H9 (cell line): Measurements from ENCODE around the gene PAK1. TPM values are rescaled to one million over a fixed set of nuclear protein-coding genes. Genes with fewer than 3 reads are reported as not detected.

Experiments
- DNase-seq: peaks from one replicate; pipeline ENCODE4 v3.0.0-alpha.2; 2017
- H2AFZ ChIP-seq: one replicate; pipeline ENCODE4 v1.6.1; 2013; ENCODE audit warnings: mild to moderate bottlenecking, low read length, control low read depth, moderate library complexity
- H2AK5ac ChIP-seq: 2 replicates; pipeline ENCODE4 v1.6.1; 2013; ENCODE audit warnings: low read length, control low read depth, mixed read lengths; ENCODE audit not compliant: insufficient read length
- H2BK120ac ChIP-seq: one replicate; pipeline ENCODE4 v1.6.1; 2013; ENCODE audit warnings: low read depth, mild to moderate bottlenecking, low read length, control low read depth, inconsistent platforms; ENCODE audit not compliant: poor library complexity, severe bottlenecking
- H2BK12ac ChIP-seq: 2 replicates; pipeline ENCODE4 v1.6.1; 2013; ENCODE audit warnings: low read length, control low read depth, mixed read lengths, low read depth; ENCODE audit not compliant: insufficient read length
- H2BK15ac ChIP-seq: 2 replicates; pipeline ENCODE4 v1.6.1; 2013; ENCODE audit warnings: low read depth, low read length, control low read depth
- H2BK20ac ChIP-seq: one replicate; pipeline ENCODE4 v1.6.1; 2013; ENCODE audit warnings: low read depth, mild to moderate bottlenecking, low read length, control low read depth, inconsistent platforms; ENCODE audit not compliant: poor library complexity, severe bottlenecking
- H2BK5ac ChIP-seq: 2 replicates; pipeline ENCODE4 v1.6.1; 2013; ENCODE audit warnings: low read length, control low read depth, mixed read lengths; ENCODE audit not compliant: insufficient read length
- H3K14ac ChIP-seq: 2 replicates; pipeline ENCODE4 v1.6.1; 2013; ENCODE audit warnings: low read length, control low read depth; ENCODE audit not compliant: insufficient read depth
- H3K18ac ChIP-seq: 2 replicates; pipeline ENCODE4 v1.6.1; 2013; ENCODE audit warnings: low read depth, mild to moderate bottlenecking, mixed read lengths, low read length, control low read depth; ENCODE audit not compliant: insufficient read length
- H3K23ac ChIP-seq: 2 replicates; pipeline ENCODE4 v1.6.1; 2013; ENCODE audit warnings: low read length, control low read depth, mixed read lengths, low read depth; ENCODE audit not compliant: insufficient read length
- H3K23me2 ChIP-seq: 2 replicates; pipeline ENCODE4 v1.6.1; 2013; ENCODE audit warnings: low read depth, mild to moderate bottlenecking, mixed read lengths, low read length, control low read depth; ENCODE audit not compliant: insufficient read length, poor library complexity, severe bottlenecking
- H3K27ac ChIP-seq: 2 replicates; pipeline ENCODE4 v1.5.1; 2013; ENCODE audit warnings: low read length, control low read depth, mixed read lengths, low read depth; ENCODE audit not compliant: insufficient read length
- H3K27me3 ChIP-seq: 2 replicates; pipeline ENCODE4 v1.6.1; 2013; ENCODE audit warnings: low read length, control low read depth, inconsistent platforms; ENCODE audit not compliant: insufficient read depth
- H3K4ac ChIP-seq: 2 replicates; pipeline ENCODE4 v1.6.1; 2013; ENCODE audit warnings: low read depth, mild to moderate bottlenecking, control low read depth, inconsistent platforms, low read length, moderate library complexity
- H3K4me1 ChIP-seq: 2 replicates; pipeline ENCODE4 v1.6.1; 2013; ENCODE audit warnings: low read length, control low read depth, inconsistent platforms; ENCODE audit not compliant: insufficient read depth
- H3K4me2 ChIP-seq: 2 replicates; pipeline ENCODE4 v1.6.1; 2013; ENCODE audit warnings: low read length, control low read depth, mixed read lengths; ENCODE audit not compliant: insufficient read length, insufficient read depth
- H3K56ac ChIP-seq: 2 replicates; pipeline ENCODE4 v1.6.1; 2013; ENCODE audit warnings: low read depth, mild to moderate bottlenecking, mixed read lengths, low read length, control low read depth; ENCODE audit not compliant: insufficient read length
- H3K79me1 ChIP-seq: 2 replicates; pipeline ENCODE4 v1.6.1; 2013; ENCODE audit warnings: low read depth, mild to moderate bottlenecking, moderate library complexity, low read length, control low read depth, inconsistent platforms; ENCODE audit not compliant: insufficient read depth, poor library complexity, severe bottlenecking
- H3K79me2 ChIP-seq: 2 replicates; pipeline ENCODE4 v1.6.1; 2013; ENCODE audit warnings: low read length, control low read depth, inconsistent platforms; ENCODE audit not compliant: insufficient read depth
- H3K9ac ChIP-seq: 2 replicates; pipeline ENCODE4 v1.6.1; 2013; ENCODE audit warnings: low read length, control low read depth, mixed read lengths; ENCODE audit not compliant: insufficient read length; ENCODE audit errors: extremely low read depth
- H3K9me3 ChIP-seq: one replicate; pipeline ENCODE4 v1.6.1; 2013; ENCODE audit warnings: low read depth, low read length, inconsistent platforms; ENCODE audit not compliant: control insufficient read depth
- H3T11ph ChIP-seq: one replicate; pipeline ENCODE4 v1.6.1; 2013; ENCODE audit warnings: mild to moderate bottlenecking, low read length, control low read depth, inconsistent platforms
- H4K20me1 ChIP-seq: one replicate; pipeline ENCODE4 v1.6.1; 2013; ENCODE audit not compliant: control insufficient read depth, insufficient read length, insufficient read depth
- H4K5ac ChIP-seq: 2 replicates; pipeline ENCODE4 v1.6.1; 2013; ENCODE audit warnings: low read depth, mild to moderate bottlenecking, mixed read lengths, low read length, control low read depth; ENCODE audit not compliant: insufficient read length
- H4K8ac ChIP-seq: replicated peaks from 2 replicates; pipeline ENCODE4 v1.6.1; 2013; ENCODE audit warnings: low read length, control low read depth, mixed read lengths, low read depth; ENCODE audit not compliant: insufficient read length
- H4K91ac ChIP-seq: 2 replicates; pipeline ENCODE4 v1.6.1; 2013; ENCODE audit warnings: low read depth, mild to moderate bottlenecking, moderate library complexity, mixed read lengths, low read length, control low read depth; ENCODE audit not compliant: insufficient read length
- H3K27ac Mint-ChIP-seq, 3 experiments: 2 replicates in 2 of 3; 3 replicates in 1 of 3; pipeline ENCODE4 v1.8.0; 2020 to 2021; ENCODE audit warnings: mixed read lengths in 3 of 3, mild to moderate bottlenecking in 1 of 3, moderate library complexity in 1 of 3
- H3K27me3 Mint-ChIP-seq: 2 replicates; pipeline ENCODE4 v1.8.0; 2021; ENCODE audit warnings: low read depth, mild to moderate bottlenecking, moderate library complexity, mixed read lengths
- H3K36me3 Mint-ChIP-seq, 3 experiments: 2 replicates in 2 of 3; 3 replicates in 1 of 3; pipeline ENCODE4 v1.8.0; 2020 to 2021; ENCODE audit warnings: low read depth in 3 of 3, mixed read lengths in 3 of 3; ENCODE audit not compliant: insufficient read depth in 1 of 3
- H3K4me1 Mint-ChIP-seq, 2 experiments: 2 replicates each; pipeline ENCODE4 v1.8.0; 2020; ENCODE audit warnings: mixed read lengths in 2 of 2
- H3K4me3 Mint-ChIP-seq, 2 experiments: 2 replicates in 1 of 2; 3 replicates in 1 of 2; pipeline ENCODE4 v1.8.0; 2020 to 2021; ENCODE audit warnings: mild to moderate bottlenecking in 2 of 2, mixed read lengths in 2 of 2, moderate library complexity in 1 of 2
- H3K9me3 Mint-ChIP-seq, 2 experiments: 2 replicates in 1 of 2; 3 replicates in 1 of 2; pipeline ENCODE4 v1.8.0; 2020; ENCODE audit warnings: mild to moderate bottlenecking in 2 of 2, mixed read lengths in 2 of 2, moderate library complexity in 1 of 2
- WGBS: extraction: QIAGEN DNeasy Blood & Tissue Kit; methylation state at CpG from one replicate; pipeline ENCODE4 v1.1.7; 2013; ENCODE audit warnings: missing lambda C conversion rate, low lambda C conversion rate, mixed read lengths; ENCODE audit not compliant: insufficient read length; ENCODE audit errors: extremely low coverage; 5-methylcytosine and 5-hydroxymethylcytosine counted together
- total RNA-seq: library from RNA; stranded (reverse); gene quantifications from 2 replicates; pipeline ENCODE4 v1.2.1, GENCODE V29; 2021
- TF ChIP-seq, protein P1 (sequence below): fragments of 200-600 bp; sonication (generic); conservative IDR thresholded peaks from 3 replicates; pipeline ENCODE4 v1.8.0; 2021; ENCODE audit warnings: antibody characterized with exemption, mild to moderate bottlenecking

Gene PAK1
- total RNA-seq, 1 experiment from 2014 or later = 122 TPM

DNA sequence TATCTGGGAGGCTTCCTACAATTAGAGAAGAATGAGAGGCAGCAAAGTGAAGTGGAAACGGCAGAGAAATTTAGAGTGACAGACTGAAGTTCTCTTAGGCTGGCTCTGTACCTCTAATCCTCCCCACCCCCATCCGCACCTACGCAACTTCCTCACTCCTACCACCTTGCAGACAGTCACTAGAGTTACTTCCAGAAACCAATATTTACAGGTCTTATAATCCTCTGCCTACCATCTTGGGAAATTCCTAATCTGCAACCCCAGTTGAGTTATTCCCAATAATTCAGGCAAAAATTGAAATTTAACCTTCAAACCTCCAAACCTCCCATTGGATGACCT, 71.7 kb downstream of the PAK1 start:
- Histone ChIP-seq H3K4me2 (no peak overlapping the region), H2BK20ac (no peak overlapping the region), H3K4ac (no peak overlapping the region), H3K23me2 (no peaks in the 10 kb centered on the region), H4K5ac (no peak overlapping the region), H3K14ac (no peak overlapping the region), H3K23ac (no peak overlapping the region), H3K9ac (no peak overlapping the region), H4K20me1 (no peaks in the 10 kb centered on the region), H2AK5ac (no peak overlapping the region), H3K79me2 (peaks cover 64% of the 10 kb centered on the region), H4K8ac (no peak overlapping the region), H2BK5ac (no peak overlapping the region), H3K4me1 (peaks cover 13% of the 10 kb centered on the region), H4K91ac (no peak overlapping the region), H2AFZ (no peak overlapping the region), H3K27ac (no peak overlapping the region), H3K79me1 (peaks cover 5% of the 10 kb centered on the region), H3K56ac (no peak overlapping the region), H2BK120ac (no peak overlapping the region), H3K18ac (no peak overlapping the region), H2BK12ac (no peak overlapping the region), H3T11ph (no peak overlapping the region), H3K9me3 (no peaks in the 10 kb centered on the region), H2BK15ac (no peak overlapping the region), H3K27me3 (no peaks in the 10 kb centered on the region)
- Mint-ChIP-seq H3K4me3 (no peak overlapping the region), H3K27ac (no peak overlapping the region; a peak in 1 of 7 replicates), H3K36me3 (peaks cover 7 to 12% (median 7%) of the 10 kb centered on the region in 3 experiments; a peak in 5 of 7 replicates), H3K4me1 (peaks cover 29 to 36% of the 10 kb centered on the region in 2 experiments), H3K27me3 (no peaks in the 10 kb centered on the region), H3K9me3 (no peaks in the 10 kb centered on the region)
- no CpG with 5 or more reads among the region's 3 CpGs for WGBS
- TF ChIP-seq, protein P1, sequence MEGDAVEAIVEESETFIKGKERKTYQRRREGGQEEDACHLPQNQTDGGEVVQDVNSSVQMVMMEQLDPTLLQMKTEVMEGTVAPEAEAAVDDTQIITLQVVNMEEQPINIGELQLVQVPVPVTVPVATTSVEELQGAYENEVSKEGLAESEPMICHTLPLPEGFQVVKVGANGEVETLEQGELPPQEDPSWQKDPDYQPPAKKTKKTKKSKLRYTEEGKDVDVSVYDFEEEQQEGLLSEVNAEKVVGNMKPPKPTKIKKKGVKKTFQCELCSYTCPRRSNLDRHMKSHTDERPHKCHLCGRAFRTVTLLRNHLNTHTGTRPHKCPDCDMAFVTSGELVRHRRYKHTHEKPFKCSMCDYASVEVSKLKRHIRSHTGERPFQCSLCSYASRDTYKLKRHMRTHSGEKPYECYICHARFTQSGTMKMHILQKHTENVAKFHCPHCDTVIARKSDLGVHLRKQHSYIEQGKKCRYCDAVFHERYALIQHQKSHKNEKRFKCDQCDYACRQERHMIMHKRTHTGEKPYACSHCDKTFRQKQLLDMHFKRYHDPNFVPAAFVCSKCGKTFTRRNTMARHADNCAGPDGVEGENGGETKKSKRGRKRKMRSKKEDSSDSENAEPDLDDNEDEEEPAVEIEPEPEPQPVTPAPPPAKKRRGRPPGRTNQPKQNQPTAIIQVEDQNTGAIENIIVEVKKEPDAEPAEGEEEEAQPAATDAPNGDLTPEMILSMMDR = no peak
- no peak for DNase-seq
